ENCODE measurements around the gene EFNA4.

- TF ChIP-seq EZH2 (IDR thresholded peaks at IDR 0.05; ENCODE audit: borderline replicate concordance, low read depth, low read length) (no peak), KLF10 (CRISPR knock-in tag; IDR thresholded peaks at IDR 0.05) (no peak), SNRNP70 (optimal IDR thresholded peaks at IDR 0.05; ENCODE audit: low read depth, low read length) (no peak), FOXM1 (IDR thresholded peaks at IDR 0.05; ENCODE audit: low read depth) (no peak), FOXM1 (CRISPR knock-in tag; IDR thresholded peaks at IDR 0.05; ENCODE audit: low read depth) (no peak), ZNF408 (CRISPR knock-in tag; IDR thresholded peaks at IDR 0.05; ENCODE audit: low read depth) (no peak), NONO (IDR thresholded peaks at IDR 0.05; ENCODE audit: low read depth in 2 of 2, low read length in 1 of 2) (no peak), TAF1 (IDR thresholded peaks at IDR 0.05; ENCODE audit: control insufficient read depth, extremely low read depth, insufficient read depth, low read length, severe bottlenecking) (no peak), TOE1 (IDR thresholded peaks at IDR 0.05; ENCODE audit: borderline replicate concordance) (0 out of 2 replicates have a peak, but pooled peaks have one; percentile 33), TOE1 (CRISPR knock-in tag; IDR thresholded peaks at IDR 0.05; ENCODE audit: borderline replicate concordance, low read depth) (no peak), CREM (IDR thresholded peaks at IDR 0.05; ENCODE audit: low read depth) (no peak), E2F8 (IDR thresholded peaks at IDR 0.05; ENCODE audit: low read depth, partially characterized antibody) (no peak), SRSF3 (IDR thresholded peaks at IDR 0.05; ENCODE audit: insufficient read depth, low read length) (no peak)
- TF ChIP-seq, protein P1, sequence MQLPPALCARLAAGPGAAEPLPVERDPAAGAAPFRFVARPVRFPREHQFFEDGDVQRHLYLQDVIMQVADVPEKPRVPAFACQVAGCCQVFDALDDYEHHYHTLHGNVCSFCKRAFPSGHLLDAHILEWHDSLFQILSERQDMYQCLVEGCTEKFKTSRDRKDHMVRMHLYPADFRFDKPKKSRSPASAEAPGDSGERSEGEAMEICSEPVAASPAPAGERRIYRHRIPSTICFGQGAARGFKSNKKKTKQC (CRISPR knock-in tag; IDR thresholded peaks at IDR 0.05): no peak
- TF ChIP-seq, protein P2, sequence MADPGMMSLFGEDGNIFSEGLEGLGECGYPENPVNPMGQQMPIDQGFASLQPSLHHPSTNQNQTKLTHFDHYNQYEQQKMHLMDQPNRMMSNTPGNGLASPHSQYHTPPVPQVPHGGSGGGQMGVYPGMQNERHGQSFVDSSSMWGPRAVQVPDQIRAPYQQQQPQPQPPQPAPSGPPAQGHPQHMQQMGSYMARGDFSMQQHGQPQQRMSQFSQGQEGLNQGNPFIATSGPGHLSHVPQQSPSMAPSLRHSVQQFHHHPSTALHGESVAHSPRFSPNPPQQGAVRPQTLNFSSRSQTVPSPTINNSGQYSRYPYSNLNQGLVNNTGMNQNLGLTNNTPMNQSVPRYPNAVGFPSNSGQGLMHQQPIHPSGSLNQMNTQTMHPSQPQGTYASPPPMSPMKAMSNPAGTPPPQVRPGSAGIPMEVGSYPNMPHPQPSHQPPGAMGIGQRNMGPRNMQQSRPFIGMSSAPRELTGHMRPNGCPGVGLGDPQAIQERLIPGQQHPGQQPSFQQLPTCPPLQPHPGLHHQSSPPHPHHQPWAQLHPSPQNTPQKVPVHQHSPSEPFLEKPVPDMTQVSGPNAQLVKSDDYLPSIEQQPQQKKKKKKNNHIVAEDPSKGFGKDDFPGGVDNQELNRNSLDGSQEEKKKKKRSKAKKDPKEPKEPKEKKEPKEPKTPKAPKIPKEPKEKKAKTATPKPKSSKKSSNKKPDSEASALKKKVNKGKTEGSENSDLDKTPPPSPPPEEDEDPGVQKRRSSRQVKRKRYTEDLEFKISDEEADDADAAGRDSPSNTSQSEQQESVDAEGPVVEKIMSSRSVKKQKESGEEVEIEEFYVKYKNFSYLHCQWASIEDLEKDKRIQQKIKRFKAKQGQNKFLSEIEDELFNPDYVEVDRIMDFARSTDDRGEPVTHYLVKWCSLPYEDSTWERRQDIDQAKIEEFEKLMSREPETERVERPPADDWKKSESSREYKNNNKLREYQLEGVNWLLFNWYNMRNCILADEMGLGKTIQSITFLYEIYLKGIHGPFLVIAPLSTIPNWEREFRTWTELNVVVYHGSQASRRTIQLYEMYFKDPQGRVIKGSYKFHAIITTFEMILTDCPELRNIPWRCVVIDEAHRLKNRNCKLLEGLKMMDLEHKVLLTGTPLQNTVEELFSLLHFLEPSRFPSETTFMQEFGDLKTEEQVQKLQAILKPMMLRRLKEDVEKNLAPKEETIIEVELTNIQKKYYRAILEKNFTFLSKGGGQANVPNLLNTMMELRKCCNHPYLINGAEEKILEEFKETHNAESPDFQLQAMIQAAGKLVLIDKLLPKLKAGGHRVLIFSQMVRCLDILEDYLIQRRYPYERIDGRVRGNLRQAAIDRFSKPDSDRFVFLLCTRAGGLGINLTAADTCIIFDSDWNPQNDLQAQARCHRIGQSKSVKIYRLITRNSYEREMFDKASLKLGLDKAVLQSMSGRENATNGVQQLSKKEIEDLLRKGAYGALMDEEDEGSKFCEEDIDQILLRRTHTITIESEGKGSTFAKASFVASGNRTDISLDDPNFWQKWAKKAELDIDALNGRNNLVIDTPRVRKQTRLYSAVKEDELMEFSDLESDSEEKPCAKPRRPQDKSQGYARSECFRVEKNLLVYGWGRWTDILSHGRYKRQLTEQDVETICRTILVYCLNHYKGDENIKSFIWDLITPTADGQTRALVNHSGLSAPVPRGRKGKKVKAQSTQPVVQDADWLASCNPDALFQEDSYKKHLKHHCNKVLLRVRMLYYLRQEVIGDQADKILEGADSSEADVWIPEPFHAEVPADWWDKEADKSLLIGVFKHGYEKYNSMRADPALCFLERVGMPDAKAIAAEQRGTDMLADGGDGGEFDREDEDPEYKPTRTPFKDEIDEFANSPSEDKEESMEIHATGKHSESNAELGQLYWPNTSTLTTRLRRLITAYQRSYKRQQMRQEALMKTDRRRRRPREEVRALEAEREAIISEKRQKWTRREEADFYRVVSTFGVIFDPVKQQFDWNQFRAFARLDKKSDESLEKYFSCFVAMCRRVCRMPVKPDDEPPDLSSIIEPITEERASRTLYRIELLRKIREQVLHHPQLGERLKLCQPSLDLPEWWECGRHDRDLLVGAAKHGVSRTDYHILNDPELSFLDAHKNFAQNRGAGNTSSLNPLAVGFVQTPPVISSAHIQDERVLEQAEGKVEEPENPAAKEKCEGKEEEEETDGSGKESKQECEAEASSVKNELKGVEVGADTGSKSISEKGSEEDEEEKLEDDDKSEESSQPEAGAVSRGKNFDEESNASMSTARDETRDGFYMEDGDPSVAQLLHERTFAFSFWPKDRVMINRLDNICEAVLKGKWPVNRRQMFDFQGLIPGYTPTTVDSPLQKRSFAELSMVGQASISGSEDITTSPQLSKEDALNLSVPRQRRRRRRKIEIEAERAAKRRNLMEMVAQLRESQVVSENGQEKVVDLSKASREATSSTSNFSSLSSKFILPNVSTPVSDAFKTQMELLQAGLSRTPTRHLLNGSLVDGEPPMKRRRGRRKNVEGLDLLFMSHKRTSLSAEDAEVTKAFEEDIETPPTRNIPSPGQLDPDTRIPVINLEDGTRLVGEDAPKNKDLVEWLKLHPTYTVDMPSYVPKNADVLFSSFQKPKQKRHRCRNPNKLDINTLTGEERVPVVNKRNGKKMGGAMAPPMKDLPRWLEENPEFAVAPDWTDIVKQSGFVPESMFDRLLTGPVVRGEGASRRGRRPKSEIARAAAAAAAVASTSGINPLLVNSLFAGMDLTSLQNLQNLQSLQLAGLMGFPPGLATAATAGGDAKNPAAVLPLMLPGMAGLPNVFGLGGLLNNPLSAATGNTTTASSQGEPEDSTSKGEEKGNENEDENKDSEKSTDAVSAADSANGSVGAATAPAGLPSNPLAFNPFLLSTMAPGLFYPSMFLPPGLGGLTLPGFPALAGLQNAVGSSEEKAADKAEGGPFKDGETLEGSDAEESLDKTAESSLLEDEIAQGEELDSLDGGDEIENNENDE (IDR thresholded peaks at IDR 0.05; ENCODE audit: low read depth, low read length): no peak
Observed at GRCh38 chr1:155085504-155086127, 22.1 kb downstream of the EFNA4 start.

All from K562 (cell line).